Epithelial cell of esophagus (primary cell): ENCODE data around the gene PAX2.
A peak's percentile ranks its signal among the peaks of the same experiment; 100 is the strongest.

Experiments
- DNase-seq: peaks from one replicate; pipeline ENCODE4 v3.0.0; 2010; ENCODE audit warnings: low read depth
- H3K4me3 ChIP-seq: 2 replicates; pipeline ENCODE4 v1.5.1; 2011; ENCODE audit warnings: mild to moderate bottlenecking, low read length, control low read depth
- TF ChIP-seq, protein P1 (sequence below): IDR thresholded peaks from 2 replicates; pipeline ENCODE4 v1.5.1; 2011; ENCODE audit warnings: low read depth, mild to moderate bottlenecking, low read length, control low read depth, inconsistent platforms; ENCODE audit not compliant: insufficient read depth; ENCODE audit errors: missing control alignments

PAX2 gene

DNA sequence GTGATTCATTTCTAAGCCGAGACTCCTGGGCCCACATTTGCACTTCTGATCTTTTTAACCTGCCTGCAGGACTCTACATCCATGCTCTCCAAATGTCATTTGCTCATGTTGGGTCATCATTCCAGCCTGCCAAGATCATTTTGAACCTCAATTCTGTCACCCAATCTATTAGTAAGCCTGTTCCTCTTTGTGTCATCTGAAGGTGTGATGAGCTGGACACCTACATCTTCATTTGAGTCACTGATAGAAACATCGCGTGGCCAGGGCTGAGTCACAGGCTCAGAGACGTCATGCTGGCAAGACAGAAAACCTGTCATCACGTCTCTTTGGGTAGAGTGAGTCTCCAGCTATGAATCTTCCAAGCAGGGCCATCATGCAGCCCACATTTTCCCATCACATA is 102.1 kb downstream of the PAX2 start:
- peak; percentile 83 for DNase-seq
- no peak overlapping the region for H3K4me3 ChIP-seq

DNA sequence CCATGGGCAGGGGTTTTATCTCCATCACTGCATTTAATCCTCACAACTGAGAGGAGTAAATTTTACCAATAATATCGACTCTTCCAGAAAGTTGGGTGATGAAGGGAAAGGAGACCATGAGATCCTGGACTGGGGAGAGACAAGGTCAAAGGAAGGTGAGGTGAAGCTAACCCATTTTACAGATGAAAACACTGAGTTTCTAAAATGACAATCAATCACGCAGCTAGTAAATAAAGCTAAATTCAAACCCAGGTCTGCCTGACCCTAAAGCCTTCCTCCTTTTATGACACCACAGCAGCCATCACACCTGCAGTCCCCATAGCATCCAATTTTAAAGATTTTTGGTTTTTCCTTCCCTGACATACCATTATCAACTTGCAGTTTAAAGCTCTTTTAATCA is 103.4 kb downstream of the PAX2 start:
- no peak for DNase-seq
- no peak overlapping the region for H3K4me3 ChIP-seq
- TF ChIP-seq, protein P1, sequence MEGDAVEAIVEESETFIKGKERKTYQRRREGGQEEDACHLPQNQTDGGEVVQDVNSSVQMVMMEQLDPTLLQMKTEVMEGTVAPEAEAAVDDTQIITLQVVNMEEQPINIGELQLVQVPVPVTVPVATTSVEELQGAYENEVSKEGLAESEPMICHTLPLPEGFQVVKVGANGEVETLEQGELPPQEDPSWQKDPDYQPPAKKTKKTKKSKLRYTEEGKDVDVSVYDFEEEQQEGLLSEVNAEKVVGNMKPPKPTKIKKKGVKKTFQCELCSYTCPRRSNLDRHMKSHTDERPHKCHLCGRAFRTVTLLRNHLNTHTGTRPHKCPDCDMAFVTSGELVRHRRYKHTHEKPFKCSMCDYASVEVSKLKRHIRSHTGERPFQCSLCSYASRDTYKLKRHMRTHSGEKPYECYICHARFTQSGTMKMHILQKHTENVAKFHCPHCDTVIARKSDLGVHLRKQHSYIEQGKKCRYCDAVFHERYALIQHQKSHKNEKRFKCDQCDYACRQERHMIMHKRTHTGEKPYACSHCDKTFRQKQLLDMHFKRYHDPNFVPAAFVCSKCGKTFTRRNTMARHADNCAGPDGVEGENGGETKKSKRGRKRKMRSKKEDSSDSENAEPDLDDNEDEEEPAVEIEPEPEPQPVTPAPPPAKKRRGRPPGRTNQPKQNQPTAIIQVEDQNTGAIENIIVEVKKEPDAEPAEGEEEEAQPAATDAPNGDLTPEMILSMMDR: no peak

More for the DNA sequence above, 102.1 kb downstream of the PAX2 start:
- TF ChIP-seq, protein P1: no peak

DNA sequence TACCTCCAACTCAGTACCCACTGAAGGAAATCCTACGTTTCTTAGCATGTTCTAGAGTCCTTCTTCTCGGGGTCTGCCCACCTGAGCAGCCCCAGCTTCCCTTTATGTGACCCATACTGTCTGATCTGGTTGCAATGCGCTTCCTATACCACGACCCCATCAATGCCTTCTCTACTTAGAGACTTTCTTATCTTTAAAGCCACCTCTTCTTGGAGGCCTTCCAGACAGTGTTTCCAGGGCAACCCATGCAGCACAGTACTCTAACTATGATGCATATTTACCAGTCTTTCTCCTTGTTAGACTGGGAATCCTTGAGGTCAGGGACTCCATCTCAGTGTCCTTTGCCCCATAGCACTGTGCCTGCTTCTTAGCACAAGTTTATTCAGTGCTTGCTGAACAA is 112.9 kb downstream of the PAX2 start:
- TF ChIP-seq, protein P1: no peak
- no peak for DNase-seq

DNA sequence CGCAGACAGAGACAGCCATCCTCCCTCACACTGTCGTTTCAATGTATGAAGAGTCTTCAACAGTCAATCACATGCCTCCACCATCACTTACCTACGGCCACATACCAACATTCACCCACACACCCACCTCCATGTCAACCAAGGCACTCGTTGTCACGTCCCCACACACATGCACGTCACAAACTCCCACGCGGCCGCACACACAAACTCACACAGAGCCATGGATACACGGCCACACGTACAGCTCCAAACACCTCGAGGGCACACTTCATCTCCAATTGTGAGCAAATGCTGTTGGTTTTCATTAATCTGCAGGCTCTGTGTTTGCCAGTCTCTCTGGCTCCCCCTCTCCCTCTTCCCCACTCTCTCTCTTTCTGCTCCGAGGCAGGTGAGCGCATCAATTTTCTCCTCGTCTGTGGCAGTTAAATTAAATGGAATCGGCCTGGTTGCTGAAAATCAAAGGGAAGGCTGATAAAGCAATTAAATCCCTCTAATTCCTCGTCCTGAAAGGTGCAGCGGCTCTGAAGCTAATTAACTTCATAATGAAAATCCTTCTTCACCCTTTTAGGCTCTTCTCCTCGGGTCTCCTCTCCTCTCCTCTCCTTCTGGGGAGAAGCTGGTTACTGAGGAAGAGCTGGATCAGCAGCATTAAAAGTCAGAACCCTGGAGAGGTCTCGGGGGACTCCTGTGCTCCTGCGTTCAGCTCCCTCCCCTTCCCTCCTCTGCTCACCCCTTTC is 113.5 kb downstream of the PAX2 start:
- no peak overlapping the region for H3K4me3 ChIP-seq
- TF ChIP-seq, protein P1: no peak
- no peak for DNase-seq

More for the DNA sequence above, 112.9 kb downstream of the PAX2 start:
- H3K4me3 ChIP-seq: no peak overlapping the region

- no peak for DNase-seq
- TF ChIP-seq, protein P1: no peak
- no peak overlapping the region for H3K4me3 ChIP-seq
Measured at GRCh38 chr10:100859484-100859763, 114.0 kb downstream of the PAX2 start.

DNA sequence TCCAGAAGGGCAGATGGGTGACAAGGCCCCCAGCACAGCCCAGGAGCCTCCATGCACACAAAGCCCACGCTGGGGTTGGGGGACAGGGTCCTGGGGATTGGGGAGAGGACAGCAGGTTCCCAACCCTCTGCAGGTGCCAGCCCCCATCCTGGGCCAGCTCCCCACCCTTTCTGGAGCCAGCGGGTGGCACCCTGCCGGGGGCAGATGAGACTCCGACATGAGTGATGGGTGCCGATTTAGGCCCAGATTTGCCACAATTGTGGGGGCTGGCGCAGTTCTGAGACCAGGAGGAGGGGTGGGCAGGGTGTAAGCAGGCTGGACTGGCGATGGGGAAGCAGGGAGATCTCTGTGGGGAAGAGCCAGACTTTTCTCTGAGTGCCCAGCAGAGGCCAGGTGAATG is 118.1 kb downstream of the PAX2 start:
- H3K4me3 ChIP-seq: no peak overlapping the region
- no peak for DNase-seq
- TF ChIP-seq, protein P1: no peak
